Measurements from ENCODE around the gene CYGB.

GRCh38 chr17:76530095-76530723 is 7.3 kb downstream of the CYGB start:
- TF ChIP-seq CTCF (IDR thresholded peaks at IDR 0.05; ENCODE audit: low read depth, low read length, poor library complexity, severe bottlenecking) (no peak), EZH2phosphoT487 (IDR thresholded peaks at IDR 0.05; ENCODE audit: borderline replicate concordance, low read length) (no peak)

All from DOHH2 (cell line).